ELF-1 (cell line): Measurements from ENCODE around the gene GRIN3A.

Source experiments
- DNase-seq: peaks from one replicate; pipeline ENCODE4 v3.0.0-alpha.2; 2016; ENCODE audit warnings: low read depth, low spot score

GRIN3A gene

GRCh38 chr9:101578378-101578777, 160.1 kb downstream of the GRIN3A start:
- DNase-seq = no peak

GRCh38 chr9:101574731-101575333, 163.6 kb downstream of the GRIN3A start:
- DNase-seq = no peak

- DNase-seq = no peak
These were observed 166.1 kb downstream of the GRIN3A start for GRCh38 chr9:101572316-101572715.

- DNase-seq = no peak
These were observed 167.3 kb downstream of the GRIN3A start for GRCh38 chr9:101571114-101571513.

- no peak for DNase-seq
These were observed 168.5 kb downstream of the GRIN3A start for GRCh38 chr9:101569741-101570501.

GRCh38 chr9:101567725-101568350, 170.6 kb downstream of the GRIN3A start:
- no peak for DNase-seq

- peak; percentile 7 for DNase-seq
These were observed 171.3 kb downstream of the GRIN3A start for GRCh38 chr9:101566904-101567724.

- no peak for DNase-seq
These were observed 174.2 kb downstream of the GRIN3A start for GRCh38 chr9:101564252-101564651.

GRCh38 chr9:101562966-101563365, 175.5 kb downstream of the GRIN3A start:
- DNase-seq = no peak

GRCh38 chr9:101561740-101562139, 176.7 kb downstream of the GRIN3A start:
- DNase-seq = no peak

- peak; percentile 49 for DNase-seq
These were observed 188.9 kb downstream of the GRIN3A start for GRCh38 chr9:101549472-101550098.

- DNase-seq = no peak
These were observed 195.2 kb downstream of the GRIN3A start for GRCh38 chr9:101543098-101543735.

- no peak for DNase-seq
These were observed 198.4 kb downstream of the GRIN3A start for GRCh38 chr9:101540069-101540468.

- peak; percentile 39 for DNase-seq
These were observed 201.5 kb downstream of the GRIN3A start for GRCh38 chr9:101536938-101537337.

GRCh38 chr9:101536351-101536750, 202.1 kb downstream of the GRIN3A start:
- DNase-seq = no peak

GRCh38 chr9:101533334-101534204, 204.9 kb downstream of the GRIN3A start, which contains the start of gene RNF20:
Gene RNF20 (plus strand): TSS chr9:101533853. CDS start chr9:101535424, 1,571 bp downstream.
- DNase-seq = peak; percentile 99

- DNase-seq = peak; percentile 82
These were observed 208.3 kb downstream of the GRIN3A start for GRCh38 chr9:101530076-101530711.

- DNase-seq = no peak
These were observed 210.4 kb downstream of the GRIN3A start for GRCh38 chr9:101528015-101528414.

GRCh38 chr9:101527066-101527465, 211.4 kb downstream of the GRIN3A start:
- no peak for DNase-seq
